Nucleus accumbens (tissue), 56 donors: ENCODE data around the gene GALNTL6.

Experiments
- DNase-seq, 56 donors: peaks; one replicate each; lab custom pipeline; 2025; lab: John Stamatoyannopoulos, UW

Gene GALNTL6

GRCh38 chr4:172995161-172995560 lies 1182.0 kb downstream of the GALNTL6 start:
- no peak for DNase-seq

- no peak for DNase-seq
Observed at GRCh38 chr4:172995704-172996103, 1182.5 kb downstream of the GALNTL6 start.

- no peak for DNase-seq
Observed at GRCh38 chr4:172996571-172997216, 1183.5 kb downstream of the GALNTL6 start.

GRCh38 chr4:172997217-172997609 lies 1184.0 kb downstream of the GALNTL6 start:
- DNase-seq: no peak

GRCh38 chr4:172997856-172998255 lies 1184.7 kb downstream of the GALNTL6 start:
- DNase-seq: no peak

GRCh38 chr4:172998527-172999469 lies 1185.6 kb downstream of the GALNTL6 start:
- DNase-seq: no peak

GRCh38 chr4:173001571-173001970 lies 1188.4 kb downstream of the GALNTL6 start:
- DNase-seq: no peak

- DNase-seq: no peak
Observed at GRCh38 chr4:173002830-173003561, 1189.8 kb downstream of the GALNTL6 start.

GRCh38 chr4:173005912-173006633 lies 1192.9 kb downstream of the GALNTL6 start:
- DNase-seq: no peak

GRCh38 chr4:173008436-173008835 lies 1195.2 kb downstream of the GALNTL6 start:
- DNase-seq: no peak

GRCh38 chr4:173009129-173009823 lies 1196.1 kb downstream of the GALNTL6 start:
- no peak for DNase-seq

GRCh38 chr4:173012608-173013007 lies 1199.4 kb downstream of the GALNTL6 start:
- no peak for DNase-seq

GRCh38 chr4:173013232-173013930 lies 1200.2 kb downstream of the GALNTL6 start:
- DNase-seq: peak in 31 of 56 donors; percentile 1 to 64 (median 10)

GRCh38 chr4:173014113-173014558 lies 1200.9 kb downstream of the GALNTL6 start:
- DNase-seq: peak in 6 of 56 donors; percentile 3 to 29 (median 10)

GRCh38 chr4:173014836-173015235 lies 1201.6 kb downstream of the GALNTL6 start:
- DNase-seq: no peak

- no peak for DNase-seq
Observed at GRCh38 chr4:173017802-173018201, 1204.6 kb downstream of the GALNTL6 start.

GRCh38 chr4:173018446-173018845 lies 1205.2 kb downstream of the GALNTL6 start:
- DNase-seq: no peak

- no peak for DNase-seq
Observed at GRCh38 chr4:173019664-173020063, 1206.5 kb downstream of the GALNTL6 start.
